HUES6 (cell line): ENCODE results near the gene MPST.

ENCODE experiments used
- H3K27ac ChIP-seq: 2 replicates; pipeline ENCODE4 v1.7.0; 2013; ENCODE audit warnings: low read depth, mild to moderate bottlenecking, low read length, inconsistent platforms
- H3K27me3 ChIP-seq: 2 replicates; pipeline ENCODE4 v1.6.1; 2013; ENCODE audit warnings: low read length; ENCODE audit not compliant: control insufficient read depth, insufficient read depth
- H3K36me3 ChIP-seq: 2 replicates; pipeline ENCODE4 v1.6.1; 2013; ENCODE audit warnings: low read length; ENCODE audit not compliant: control insufficient read depth, insufficient read depth
- H3K4me1 ChIP-seq: 2 replicates; pipeline ENCODE4 v1.6.1; 2013; ENCODE audit warnings: low read length; ENCODE audit not compliant: control insufficient read depth, insufficient read depth
- H3K4me3 ChIP-seq: 2 replicates; pipeline ENCODE4 v1.5.1; 2013; ENCODE audit warnings: low read depth, low read length
- H3K9ac ChIP-seq: one replicate; pipeline ENCODE4 v1.6.1; 2013; ENCODE audit warnings: mild to moderate bottlenecking, low read length
- H3K9me3 ChIP-seq: 2 replicates; pipeline ENCODE4 v1.6.1; 2013; ENCODE audit warnings: low read depth, low read length; ENCODE audit not compliant: control insufficient read depth, insufficient read depth

MPST gene

GRCh38 chr22:37057796-37058510 is 38.4 kb downstream of the MPST start:
- Histone ChIP-seq H3K36me3 (peaks cover 41% of the 10 kb centered on the region), H3K9me3 (no peaks in the 10 kb centered on the region), H3K27ac (no peak overlapping the region), H3K4me1 (peaks cover 11% of the 10 kb centered on the region), H3K9ac (no peak overlapping the region), H3K27me3 (no peaks in the 10 kb centered on the region), H3K4me3 (no peak overlapping the region)

GRCh38 chr22:37058917-37059701 is 39.6 kb downstream of the MPST start:
- peaks cover 36% of the 10 kb centered on the region for H3K36me3 ChIP-seq
- H3K4me1 ChIP-seq: peaks cover 16% of the 10 kb centered on the region
- H3K4me3 ChIP-seq: no peak overlapping the region
- no peak overlapping the region for H3K27ac ChIP-seq
- no peak overlapping the region for H3K9ac ChIP-seq
- H3K27me3 ChIP-seq: no peaks in the 10 kb centered on the region
- no peaks in the 10 kb centered on the region for H3K9me3 ChIP-seq

GRCh38 chr22:37059876-37060449 is 40.4 kb downstream of the MPST start:
- Histone ChIP-seq H3K9me3 (no peaks in the 10 kb centered on the region), H3K9ac (no peak overlapping the region), H3K4me1 (peaks cover 16% of the 10 kb centered on the region), H3K27me3 (no peaks in the 10 kb centered on the region), H3K4me3 (no peak overlapping the region), H3K36me3 (peaks cover 35% of the 10 kb centered on the region), H3K27ac (no peak overlapping the region)

GRCh38 chr22:37060801-37061610 is 41.5 kb downstream of the MPST start:
- H3K36me3 ChIP-seq: peaks cover 29% of the 10 kb centered on the region
- no peak overlapping the region for H3K4me3 ChIP-seq
- 0 out of 2 replicates have a peak, but pooled peaks cover under 1% of the 10 kb centered on the region for H3K27me3 ChIP-seq
- no peak overlapping the region for H3K27ac ChIP-seq
- no peak overlapping the region for H3K9ac ChIP-seq
- no peaks in the 10 kb centered on the region for H3K9me3 ChIP-seq
- H3K4me1 ChIP-seq: peaks cover 16% of the 10 kb centered on the region

- no peak overlapping the region for H3K27ac ChIP-seq
Observed at GRCh38 chr22:37061611-37062375, 42.3 kb downstream of the MPST start.

GRCh38 chr22:37062376-37062675 is 42.8 kb downstream of the MPST start:
- Histone ChIP-seq H3K4me1 (peaks cover 16% of the 10 kb centered on the region), H3K27me3 (peaks cover 11% of the 10 kb centered on the region), H3K9me3 (no peaks in the 10 kb centered on the region), H3K4me3 (no peak overlapping the region), H3K36me3 (peaks cover 16% of the 10 kb centered on the region), H3K9ac (no peak overlapping the region), H3K27ac (no peak overlapping the region)

More at GRCh38 chr22:37061611-37062375, 42.3 kb downstream of the MPST start:
- Histone ChIP-seq H3K4me3 (no peak overlapping the region), H3K4me1 (peaks cover 16% of the 10 kb centered on the region), H3K36me3 (peaks cover 22% of the 10 kb centered on the region), H3K9me3 (no peaks in the 10 kb centered on the region), H3K9ac (no peak overlapping the region), H3K27me3 (peaks cover 8% of the 10 kb centered on the region)

GRCh38 chr22:37062702-37063381 is 43.3 kb downstream of the MPST start:
- Histone ChIP-seq H3K9ac (no peak overlapping the region), H3K27ac (no peak overlapping the region), H3K9me3 (no peaks in the 10 kb centered on the region), H3K4me3 (no peak overlapping the region), H3K4me1 (peaks cover 16% of the 10 kb centered on the region), H3K36me3 (peaks cover 11% of the 10 kb centered on the region), H3K27me3 (peaks cover 16% of the 10 kb centered on the region)

GRCh38 chr22:37063431-37064420 is 44.2 kb downstream of the MPST start:
- Histone ChIP-seq H3K27ac (no peak overlapping the region), H3K9ac (no peak overlapping the region), H3K4me1 (peaks cover 16% of the 10 kb centered on the region), H3K36me3 (peaks cover 5% of the 10 kb centered on the region; the same call in 1 of the 2 replicates), H3K4me3 (no peak overlapping the region), H3K27me3 (peaks cover 25% of the 10 kb centered on the region), H3K9me3 (no peaks in the 10 kb centered on the region)

- H3K27ac ChIP-seq: no peak overlapping the region
- no peaks in the 10 kb centered on the region for H3K9me3 ChIP-seq
- peaks cover 16% of the 10 kb centered on the region for H3K4me1 ChIP-seq
- no peak overlapping the region for H3K4me3 ChIP-seq
- H3K27me3 ChIP-seq: peaks cover 33% of the 10 kb centered on the region
- H3K9ac ChIP-seq: no peak overlapping the region
- peaks cover 5% of the 10 kb centered on the region; the same call in 1 of the 2 replicates for H3K36me3 ChIP-seq
Observed at GRCh38 chr22:37064553-37064952, 45.0 kb downstream of the MPST start.
